Heart right ventricle (tissue), 16 donors: ENCODE measurements around the gene JOSD2. TPM values are rescaled to one million over a fixed set of nuclear protein-coding genes. Genes with fewer than 3 reads are reported as not detected.

Experiments used
- ATAC-seq, 8 donors: fragments of 200-7000 bp; cut with Tn5 transposase; one replicate each; pipeline ENCODE4 v1.9.1; 2020; ENCODE audit warnings: mild to moderate bottlenecking in 8 of 8, moderate library complexity in 8 of 8, moderate number of reproducible peaks in 1 of 8
- DNase-seq, 2 donors: peaks; one replicate each; pipeline ENCODE4 v3.0.0-alpha.2; 2020
- H3K27ac ChIP-seq, 10 donors: fragments of 200-600 bp; sonication (generic) in 2 of 10; one replicate each; pipeline versions ENCODE4 v1.5.0 to v1.8.0; 2020 to 2022; ENCODE audit warnings: mild to moderate bottlenecking in 3 of 10
- H3K27me3 ChIP-seq, 7 donors: fragments of 200-600 bp; one replicate each; pipeline ENCODE4 v1.8.0; 2021 to 2022; ENCODE audit warnings: mild to moderate bottlenecking in 2 of 7
- H3K36me3 ChIP-seq, 9 donors: fragments of 200-600 bp; sonication (generic) in 1 of 9; one replicate each; pipeline versions ENCODE4 v1.5.0 to v1.8.0; 2020 to 2022; ENCODE audit warnings: mild to moderate bottlenecking in 2 of 9
- H3K4me1 ChIP-seq, 9 donors: fragments of 200-600 bp; sonication (generic) in 1 of 9; one replicate each; pipeline versions ENCODE4 v1.5.0 to v1.8.0; 2020 to 2022; ENCODE audit warnings: mild to moderate bottlenecking in 4 of 9
- H3K4me3 ChIP-seq, 10 donors: fragments of 200-600 bp; sonication (generic) in 2 of 10; one replicate each; pipeline versions ENCODE4 v1.5.0 to v1.8.0; 2020 to 2022; ENCODE audit warnings: mild to moderate bottlenecking in 7 of 10, moderate library complexity in 2 of 10
- H3K9me3 ChIP-seq, 11 donors: fragments of 200-600 bp in 10 of 11; sonication (generic) in 2 of 11; one replicate each; pipeline versions ENCODE4 v1.5.0 to v1.8.0; 2013 to 2022; ENCODE audit warnings: mild to moderate bottlenecking in 2 of 11, control low read depth in 1 of 11, moderate library complexity in 1 of 11
- WGBS, 2 donors: extraction: QIAGEN DNeasy Blood & Tissue Kit; methylation state at CpG; one replicate each; pipeline ENCODE4 v1.1.7; 2013; ENCODE audit warnings: inconsistent platforms in 1 of 2; 5-methylcytosine and 5-hydroxymethylcytosine counted together
- intact Hi-C, 10 donors: fragments of 100-400 bp; cut with DNase I; formaldehyde crosslinking; loops; one replicate each; pipeline versions ENCODE4 v1.11.1 to v1.14.2; 2022
- polyA plus RNA-seq, 2 donors: library from polyadenylated mRNA; stranded (reverse); fragments of 200-250 nt; gene quantifications; one replicate each; pipeline ENCODE4 v1.2.3, GENCODE V29; 2013
- total RNA-seq, 10 donors: library from RNA; stranded (reverse); fragmentation: NEBNext Ultra II Directional in 3 of 10; extraction: Animal tissue kit (Norgen Biotek cat#: 25700) in 3 of 10; gene quantifications; one replicate each; pipeline versions ENCODE4 v1.2.1 to v1.2.4, GENCODE V29; 2021 to 2023
- TF ChIP-seq, protein P1 (sequence below), 9 donors: fragments of 200-600 bp; sonication (generic) in 2 of 9; IDR thresholded peaks; one replicate each; pipeline versions ENCODE4 v1.5.0 to v1.8.0; 2021 to 2022; ENCODE audit warnings: antibody characterized with exemption in 9 of 9, mild to moderate bottlenecking in 5 of 9, moderate library complexity in 1 of 9
- donor health status: Arrhythmogenic right ventricular cardiomyopathy.
- donor health status: ischemic (EF 13 %, LVEDD 7.1; RV severe dilation, severe dysfunction).
- donor health status: healthy with polysubstance abuse.
- donor health status: DM: no; HTN: yes; CAD: no.
- donor health status: DM: no; HTN: no; CAD: no.
- donor health status: ischemic (EF 25% LVEDD 6.9; RV normal size, moderate dysfunction).
- donor health status: ischemic (EF 25% LVEDD 5.7; RV mildly dilated, moderate dysfunction).
- donor health status: healthy.
- donor health status: DM: yes; HTN: yes; CAD: no.
- donor health status: Ischemic cardiomyopathy.
- donor health status: ischemic (EF 35%, LVEDD 5.7; RV mildly dilated, moderate dysfunction).
- donor health status: nonischemic (EF 11% LVEDD 7.7; RV severe dilation, severe dysfunction).
- donor health status: DM: yes; HTN: yes; CAD: no.
- donor health status: PGD.
- donor health status: ischemic (EF 29% LVEDD 5.4; RV normal size, mild dysfunction).
- donor health status: nonischemic (EF 23%, LVEDD 6.1; RV moderate dilation, normal function).

The JOSD2 gene
- total and polyA plus RNA-seq, 12 donors = 13.3 to 69.6 (median 31.0) TPM

DNA sequence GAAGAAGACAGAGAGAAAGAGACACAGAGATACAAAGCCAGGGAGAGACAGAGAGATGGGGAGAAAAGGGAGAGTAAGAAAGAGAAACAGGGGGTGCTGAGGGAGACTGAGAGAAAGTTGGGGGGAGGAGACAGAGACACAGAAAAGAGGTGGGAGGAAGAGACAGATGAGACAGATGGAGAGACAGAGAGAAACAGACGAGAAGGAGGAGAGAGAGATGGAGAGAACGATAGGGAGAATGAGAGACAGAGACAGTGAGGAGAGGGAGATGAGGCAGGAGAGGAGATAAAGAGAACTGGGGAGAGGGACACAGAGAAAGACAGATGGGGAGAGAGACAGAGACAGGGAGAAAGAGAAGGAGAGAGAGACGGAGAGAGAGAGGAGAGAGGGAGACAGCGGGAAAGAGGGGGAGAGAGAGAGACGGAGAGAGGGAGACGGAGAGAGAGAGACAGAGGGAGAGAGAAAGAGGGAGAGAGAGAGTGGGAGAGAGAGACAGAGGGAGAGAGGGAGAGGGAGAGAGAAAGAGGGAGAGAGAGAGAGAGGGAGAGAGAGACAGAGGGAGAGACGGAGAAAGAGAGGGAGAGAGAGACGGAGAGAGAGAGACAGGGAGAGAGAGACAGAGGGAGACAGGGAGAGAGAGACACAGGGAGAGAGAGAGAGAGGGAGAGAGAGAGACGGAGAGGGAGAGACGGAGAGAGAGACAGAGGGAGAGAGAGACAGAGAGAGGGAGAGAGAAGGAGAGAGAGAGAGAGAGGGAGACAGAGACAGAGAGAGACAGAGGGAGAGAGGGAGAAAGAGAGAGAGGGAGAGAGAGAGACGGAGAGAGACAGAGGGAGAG, 12.6 kb downstream of the JOSD2 start:
- DNase-seq (no peak), ATAC-seq (no peak)
- TF ChIP-seq, protein P1, sequence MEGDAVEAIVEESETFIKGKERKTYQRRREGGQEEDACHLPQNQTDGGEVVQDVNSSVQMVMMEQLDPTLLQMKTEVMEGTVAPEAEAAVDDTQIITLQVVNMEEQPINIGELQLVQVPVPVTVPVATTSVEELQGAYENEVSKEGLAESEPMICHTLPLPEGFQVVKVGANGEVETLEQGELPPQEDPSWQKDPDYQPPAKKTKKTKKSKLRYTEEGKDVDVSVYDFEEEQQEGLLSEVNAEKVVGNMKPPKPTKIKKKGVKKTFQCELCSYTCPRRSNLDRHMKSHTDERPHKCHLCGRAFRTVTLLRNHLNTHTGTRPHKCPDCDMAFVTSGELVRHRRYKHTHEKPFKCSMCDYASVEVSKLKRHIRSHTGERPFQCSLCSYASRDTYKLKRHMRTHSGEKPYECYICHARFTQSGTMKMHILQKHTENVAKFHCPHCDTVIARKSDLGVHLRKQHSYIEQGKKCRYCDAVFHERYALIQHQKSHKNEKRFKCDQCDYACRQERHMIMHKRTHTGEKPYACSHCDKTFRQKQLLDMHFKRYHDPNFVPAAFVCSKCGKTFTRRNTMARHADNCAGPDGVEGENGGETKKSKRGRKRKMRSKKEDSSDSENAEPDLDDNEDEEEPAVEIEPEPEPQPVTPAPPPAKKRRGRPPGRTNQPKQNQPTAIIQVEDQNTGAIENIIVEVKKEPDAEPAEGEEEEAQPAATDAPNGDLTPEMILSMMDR (IDR thresholded peaks at IDR 0.05) = no peak
- Histone ChIP-seq H3K4me1 (peaks cover 0 to 8% (median 0%) of the 10 kb centered on the region in 9 donors), H3K4me3 (peak overlapping the region in 9 of 10 donors; percentile 19 to 55 (median 41)), H3K27ac (peak overlapping the region in 7 of 10 donors; percentile 15 to 82 (median 66)), H3K27me3 (no peaks in the 10 kb centered on the region), H3K9me3 (no peaks in the 10 kb centered on the region), H3K36me3 (no peaks in the 10 kb centered on the region)
- intact Hi-C loops = no loop called here
- WGBS, 2 donors = 32 to 55% methylated on average over 11 of the region's 11 CpGs

DNA sequence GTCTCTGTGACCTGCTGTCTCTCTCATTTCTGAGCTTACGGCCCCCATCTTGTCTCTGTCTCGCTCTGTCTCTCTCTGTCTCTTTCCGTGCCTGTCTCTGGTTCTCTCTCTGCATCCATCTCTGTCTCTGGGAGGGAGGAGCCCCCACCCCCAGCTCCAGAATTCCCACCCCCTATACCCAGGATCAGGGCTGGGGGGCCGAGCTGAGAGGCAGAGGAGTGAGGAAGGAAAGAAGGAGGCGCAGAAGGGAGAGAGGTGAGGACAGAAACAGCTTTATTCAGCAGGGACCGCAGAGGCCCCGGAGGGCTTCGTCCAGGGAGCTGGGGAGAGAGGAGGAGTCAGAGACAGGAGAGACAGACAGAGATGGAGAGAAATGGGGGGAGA, 14.0 kb downstream of the JOSD2 start:
- Histone ChIP-seq H3K4me3 (peak overlapping the region in 2 of 10 donors; percentile 23 to 55), H3K27ac (peak overlapping the region in 4 of 10 donors; percentile 26 to 70 (median 56))
- ATAC-seq = peak in 2 of 8 donors; percentile 0

DNA sequence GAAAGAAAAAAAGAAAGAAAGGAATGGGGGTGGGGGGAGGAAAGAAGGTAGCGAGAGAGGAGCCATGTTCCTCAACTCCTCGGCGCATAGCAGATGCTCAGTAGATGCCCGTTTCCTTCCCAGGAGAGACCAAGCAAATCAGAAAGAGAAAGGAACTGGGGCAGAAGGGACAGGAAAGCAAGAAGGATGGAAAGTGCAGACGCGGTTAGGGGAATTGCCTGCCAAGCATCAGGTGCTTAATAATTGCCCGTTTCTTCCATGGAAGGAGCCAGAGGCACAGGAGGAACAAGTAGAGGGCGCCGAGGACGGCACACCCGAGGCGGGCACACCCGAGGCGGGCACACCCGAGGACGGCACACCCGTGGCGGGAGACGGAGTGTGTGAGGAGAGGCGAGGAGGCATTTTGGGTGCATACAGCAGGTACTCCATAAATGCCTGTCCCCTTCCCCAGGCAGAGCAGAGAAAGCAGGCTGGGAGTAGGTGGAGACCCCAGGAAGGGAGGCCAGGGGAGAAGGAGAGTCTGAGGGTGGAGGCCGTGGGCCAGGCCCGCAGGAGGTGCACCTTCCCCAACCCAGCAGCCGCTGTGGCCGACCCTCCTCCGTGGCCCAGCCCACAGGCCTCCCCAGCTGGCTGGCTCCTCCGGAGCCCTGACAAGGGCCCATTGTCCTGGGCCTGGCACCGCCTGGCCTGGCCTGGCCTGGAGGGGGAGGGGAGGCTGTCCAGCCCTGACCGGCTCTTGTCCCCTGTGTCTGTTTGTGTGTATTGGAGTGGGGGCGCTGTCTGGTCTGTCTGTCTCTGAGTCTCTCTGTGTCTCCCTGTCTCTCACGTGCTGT, 14.6 kb downstream of the JOSD2 start:
- Histone ChIP-seq H3K9me3 (no peaks in the 10 kb centered on the region), H3K27me3 (no peaks in the 10 kb centered on the region), H3K27ac (peak overlapping the region in 4 of 10 donors; percentile 52 to 70 (median 56)), H3K4me1 (peaks cover 0 to 10% (median 0%) of the 10 kb centered on the region in 9 donors), H3K4me3 (peak overlapping the region in 2 of 10 donors; percentile 23 to 55), H3K36me3 (no peaks in the 10 kb centered on the region)
- DNase-seq = peak; percentile 70 to 75
- TF ChIP-seq, protein P1 (IDR thresholded peaks at IDR 0.05) = peak in 1 of 9 donors; percentile 16
- intact Hi-C loops = no loop called here
- peak; percentile 44 to 60 (median 54) for ATAC-seq
- 31 to 48% methylated on average over 30 of the region's 30 CpGs for WGBS, 2 donors

More for the DNA sequence above, 14.0 kb downstream of the JOSD2 start:
- no peak for DNase-seq
- Histone ChIP-seq H3K4me1 (peaks cover 0 to 4% (median 0%) of the 10 kb centered on the region in 9 donors), H3K36me3 (no peaks in the 10 kb centered on the region), H3K27me3 (no peaks in the 10 kb centered on the region), H3K9me3 (no peaks in the 10 kb centered on the region)
- 33 to 48% methylated on average over 8 of the region's 8 CpGs for WGBS, 2 donors
- intact Hi-C loops = no loop called here
- TF ChIP-seq, protein P1 (IDR thresholded peaks at IDR 0.05) = no peak

DNA sequence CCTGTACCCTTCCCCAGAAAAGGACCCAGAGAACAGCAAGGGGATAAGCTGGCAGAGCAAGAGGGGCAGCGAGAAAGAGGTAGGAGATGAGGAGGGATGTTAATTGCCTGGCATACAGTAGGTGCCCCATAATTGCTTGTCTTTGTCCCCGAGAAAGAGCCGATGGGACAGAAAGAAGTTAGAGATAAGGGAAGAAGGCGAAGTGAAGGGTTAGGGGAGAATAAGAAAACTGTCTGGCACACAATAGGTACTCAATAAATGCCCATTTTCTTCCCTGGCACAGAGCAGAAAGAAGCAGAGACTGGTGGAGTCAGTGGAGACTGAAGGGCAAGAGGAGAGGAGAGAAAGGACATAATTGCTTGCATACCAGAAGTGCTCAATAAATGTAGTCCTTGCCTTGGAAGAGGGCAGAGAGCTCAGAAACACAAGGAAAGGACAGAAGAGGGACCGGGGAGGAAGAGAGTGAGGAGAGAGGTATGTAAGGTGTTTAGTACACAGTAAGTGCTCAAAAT, 15.9 kb downstream of the JOSD2 start:
- TF ChIP-seq, protein P1 (IDR thresholded peaks at IDR 0.05) = no peak
- Histone ChIP-seq H3K9me3 (peaks cover 0 to 9% (median 0%) of the 10 kb centered on the region in 11 donors), H3K27ac (no peak overlapping the region), H3K4me3 (no peak overlapping the region), H3K27me3 (no peaks in the 10 kb centered on the region), H3K36me3 (peaks cover 0 to 6% (median 0%) of the 10 kb centered on the region in 9 donors), H3K4me1 (peaks cover 0 to 15% (median 0%) of the 10 kb centered on the region in 9 donors)
- WGBS, 2 donors = 52 to 57% methylated on average over 5 of the region's 5 CpGs
- no peak for DNase-seq
- peak in 1 of 8 donors; percentile 0 for ATAC-seq
- intact Hi-C loops = no loop called here
